HG02852 (cell line): ENCODE data around the gene FGFR3.
A peak's percentile ranks its signal among the peaks of the same experiment; 100 is the strongest.
"Not testable (repeated sequence)": the region's sequence is repeated elsewhere in the genome, so short reads cannot be mapped to it uniquely, and the experiment has no call there.

Source experiments
- ATAC-seq: cut with Tn5 transposase; IDR thresholded peaks from one replicate; pipeline ENCODE4 v1.9.1; 2021; ENCODE audit warnings: mild to moderate bottlenecking, moderate library complexity; ENCODE audit not compliant: unreplicated experiment

FGFR3 gene

GRCh38 chr4:1815096-1815996, 22.3 kb downstream of the FGFR3 start:
- ATAC-seq = no peak

GRCh38 chr4:1815997-1816860, 23.1 kb downstream of the FGFR3 start:
- ATAC-seq = no peak

GRCh38 chr4:1819284-1819683, 26.2 kb downstream of the FGFR3 start:
- ATAC-seq = no peak

GRCh38 chr4:1819816-1820215, 26.7 kb downstream of the FGFR3 start:
- ATAC-seq = no peak

GRCh38 chr4:1821679-1822567, 28.8 kb downstream of the FGFR3 start:
- no peak for ATAC-seq

- ATAC-seq = no peak
These were observed 29.8 kb downstream of the FGFR3 start for GRCh38 chr4:1822568-1823544.

GRCh38 chr4:1823545-1823932, 30.4 kb downstream of the FGFR3 start:
- no peak for ATAC-seq

GRCh38 chr4:1824746-1825145, 31.7 kb downstream of the FGFR3 start:
- ATAC-seq = no peak

GRCh38 chr4:1825326-1825725, 32.2 kb downstream of the FGFR3 start:
- ATAC-seq = no peak

GRCh38 chr4:1826531-1827350, 33.6 kb downstream of the FGFR3 start:
- ATAC-seq = no peak

GRCh38 chr4:1830234-1830633, 37.1 kb downstream of the FGFR3 start:
- ATAC-seq = no peak

- no peak for ATAC-seq
These were observed 37.6 kb downstream of the FGFR3 start for GRCh38 chr4:1830642-1831228.

- ATAC-seq = no peak
These were observed 38.2 kb downstream of the FGFR3 start for GRCh38 chr4:1831331-1831730.

- ATAC-seq = no peak
These were observed 39.6 kb downstream of the FGFR3 start for GRCh38 chr4:1832690-1833089.

GRCh38 chr4:1833307-1834046, 40.4 kb downstream of the FGFR3 start:
- ATAC-seq = peak; percentile 16

GRCh38 chr4:1834047-1834775, 41.1 kb downstream of the FGFR3 start:
- peak; percentile 73 for ATAC-seq

- ATAC-seq = not testable (repeated sequence)
These were observed 42.7 kb downstream of the FGFR3 start for GRCh38 chr4:1835836-1836235.
